ENCODE data around the gene GNRHR.
"Not testable (repeated sequence)": the region's sequence is repeated elsewhere in the genome, so short reads cannot be mapped to it uniquely, and the experiment has no call there.

The GNRHR gene, protein sequence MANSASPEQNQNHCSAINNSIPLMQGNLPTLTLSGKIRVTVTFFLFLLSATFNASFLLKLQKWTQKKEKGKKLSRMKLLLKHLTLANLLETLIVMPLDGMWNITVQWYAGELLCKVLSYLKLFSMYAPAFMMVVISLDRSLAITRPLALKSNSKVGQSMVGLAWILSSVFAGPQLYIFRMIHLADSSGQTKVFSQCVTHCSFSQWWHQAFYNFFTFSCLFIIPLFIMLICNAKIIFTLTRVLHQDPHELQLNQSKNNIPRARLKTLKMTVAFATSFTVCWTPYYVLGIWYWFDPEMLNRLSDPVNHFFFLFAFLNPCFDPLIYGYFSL

DNA sequence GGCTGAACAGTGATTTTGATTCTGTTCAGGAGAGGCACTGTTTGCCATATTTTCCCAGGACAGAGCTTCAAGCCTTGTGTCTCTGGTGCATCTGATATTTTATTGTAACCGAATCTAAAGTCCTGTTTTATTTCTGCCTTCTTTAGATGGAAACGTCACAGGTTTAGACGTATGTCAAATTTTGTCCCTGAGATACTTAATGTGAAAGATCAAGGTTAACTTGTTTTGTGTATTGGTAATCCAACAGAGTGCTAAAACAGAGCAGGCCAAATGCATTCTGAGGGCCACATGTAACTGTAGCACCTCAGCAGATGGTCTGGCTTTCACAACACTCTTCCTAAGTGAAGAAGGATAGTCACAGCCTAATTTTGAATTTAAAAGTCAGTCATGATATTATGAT lies at the start of gene GNRHR:
Gene GNRHR, minus strand, starts transcription at position 101 of the 400 bp plus-strand sequence. Its CDS starts 53 bp downstream, at position 48.
- no peak for DNase-seq (ENCODE audit: low spot score)

DNA sequence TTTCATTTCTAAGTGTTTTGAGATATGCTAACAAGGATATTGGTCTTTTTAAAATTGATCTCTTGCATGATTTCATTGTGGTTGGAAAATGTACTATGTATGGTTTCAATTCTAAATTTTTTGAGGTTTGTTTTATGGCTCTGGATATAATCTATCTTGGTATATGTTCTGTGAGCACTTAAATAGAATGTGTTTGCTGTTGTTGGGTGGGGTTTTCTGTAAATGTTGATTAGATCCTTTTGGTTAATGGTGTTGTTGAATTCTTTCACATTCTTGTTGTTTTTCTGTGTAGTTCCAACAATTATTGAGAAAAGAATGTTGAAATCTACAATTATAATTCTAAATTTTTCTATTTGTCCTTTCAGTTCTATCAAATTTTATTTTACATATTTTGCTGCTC lies 42.6 kb upstream of the GNRHR start:
- no peak for DNase-seq (ENCODE audit: low spot score)

DNA sequence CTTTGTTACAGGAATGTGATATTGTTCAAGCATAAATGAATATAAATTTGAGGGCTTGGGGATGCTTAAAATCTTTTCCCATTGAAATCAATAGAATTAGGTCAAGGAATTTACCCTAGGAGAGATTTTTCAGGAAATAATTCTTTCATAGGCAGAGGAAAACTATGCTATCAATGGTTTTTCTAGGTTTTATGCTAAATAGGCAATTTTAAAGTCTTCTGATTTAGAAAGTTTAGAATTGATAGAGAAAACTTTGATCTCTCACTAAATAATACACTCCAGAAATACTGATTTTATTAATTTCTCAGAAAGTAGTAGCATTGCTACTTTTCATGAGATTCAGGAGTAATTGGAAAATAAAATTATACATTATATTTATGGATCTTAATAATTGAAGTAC lies 36.5 kb upstream of the GNRHR start:
- DNase-seq (ENCODE audit: low spot score): no peak

DNA sequence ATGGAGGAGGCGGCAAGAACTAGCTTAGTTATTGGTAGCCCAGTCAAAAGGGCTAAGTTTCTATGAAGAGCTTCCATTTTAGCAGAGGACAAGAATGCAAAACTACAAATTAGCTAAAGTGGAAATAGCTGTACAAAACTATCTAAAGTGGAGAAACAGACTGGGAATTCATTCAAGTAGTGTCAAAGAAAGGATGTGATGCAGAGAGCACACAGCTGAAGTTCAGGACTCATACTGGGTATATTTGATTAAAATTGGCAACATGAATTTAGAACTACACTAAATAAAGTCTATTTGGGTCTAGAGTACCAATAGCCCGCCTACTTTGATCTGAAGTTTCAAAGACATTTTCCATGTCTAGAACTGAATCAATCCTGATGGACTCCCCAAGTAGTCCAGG lies 33.1 kb upstream of the GNRHR start:
- DNase-seq (ENCODE audit: low spot score): no peak

DNA sequence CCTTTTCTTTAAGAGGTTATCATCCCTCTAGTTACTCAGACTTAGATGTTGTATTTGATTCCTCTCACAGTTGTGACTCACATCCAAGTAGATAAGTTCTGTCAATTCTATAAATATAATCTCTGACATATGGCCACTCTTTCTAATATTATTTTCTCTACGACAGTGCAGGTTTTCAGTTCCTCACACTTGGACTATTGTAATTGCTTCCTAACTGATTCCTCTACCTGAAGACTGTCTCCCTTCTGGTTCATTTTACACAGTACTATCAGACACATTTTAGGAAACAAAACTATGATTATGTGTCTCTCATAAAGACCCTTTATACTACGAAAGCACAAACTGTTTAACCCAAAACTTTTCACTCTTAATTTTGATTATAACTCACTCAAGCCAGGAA lies 31.3 kb upstream of the GNRHR start:
- no peak for DNase-seq (ENCODE audit: low spot score)

DNA sequence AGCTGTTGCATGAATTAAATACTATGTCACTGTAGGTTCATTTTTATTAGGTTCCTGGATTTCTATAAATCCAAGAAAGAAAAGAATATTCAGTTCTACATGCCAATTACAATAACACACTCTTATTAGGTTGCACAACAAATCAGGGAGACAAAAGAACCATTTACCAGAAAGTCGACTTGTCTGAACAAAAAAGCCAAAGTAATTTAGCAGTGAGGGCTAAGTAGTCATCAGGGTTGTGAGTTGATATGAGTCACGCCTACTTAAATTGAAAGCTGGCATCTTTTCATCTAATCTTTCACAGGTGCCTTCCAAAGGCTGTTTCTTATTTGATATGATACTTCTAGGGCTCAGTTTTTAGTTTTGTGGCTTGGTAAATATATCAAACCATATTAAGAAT lies 25.4 kb upstream of the GNRHR start:
- DNase-seq (ENCODE audit: low spot score): peak; percentile 58

DNA sequence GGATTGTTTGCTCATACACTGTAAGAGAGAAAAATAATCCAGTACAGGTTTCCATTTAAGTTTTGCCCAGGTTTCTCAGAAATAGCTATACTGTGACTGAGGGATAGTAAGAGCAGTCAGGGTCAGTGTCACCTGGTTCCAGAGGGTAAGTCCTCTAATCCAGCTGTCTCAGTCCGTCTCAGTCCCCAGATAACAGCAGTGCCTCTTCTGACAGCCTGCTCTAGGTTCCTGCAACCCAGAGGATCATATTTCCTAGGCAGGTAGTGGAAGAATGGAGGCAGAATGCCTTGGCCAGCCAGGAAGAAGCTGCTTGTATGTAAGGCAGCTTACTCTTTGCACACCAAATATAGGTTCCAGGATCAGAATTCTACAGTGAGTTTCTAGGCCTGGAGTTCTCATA lies 22.6 kb upstream of the GNRHR start:
- no peak for DNase-seq (ENCODE audit: low spot score)

DNA sequence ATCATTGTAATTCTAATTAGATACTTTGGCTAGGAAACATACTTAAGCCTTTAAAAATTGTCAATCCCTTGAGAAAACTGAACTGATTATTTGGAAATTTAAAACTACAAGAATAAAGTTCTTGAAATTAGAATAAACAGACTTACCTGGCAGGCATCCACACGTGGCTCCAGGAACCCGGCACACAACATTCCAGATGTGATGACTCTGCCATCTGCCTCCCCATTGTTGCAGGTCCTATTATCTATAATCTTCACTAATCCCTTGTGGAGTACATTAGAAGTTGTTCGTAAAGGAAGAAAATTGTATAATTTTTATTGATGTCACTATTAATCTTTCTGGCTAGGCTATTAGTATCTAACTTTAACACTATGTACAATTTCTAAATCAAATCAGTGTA lies 16.2 kb upstream of the GNRHR start:
- no peak for DNase-seq (ENCODE audit: low spot score)

DNA sequence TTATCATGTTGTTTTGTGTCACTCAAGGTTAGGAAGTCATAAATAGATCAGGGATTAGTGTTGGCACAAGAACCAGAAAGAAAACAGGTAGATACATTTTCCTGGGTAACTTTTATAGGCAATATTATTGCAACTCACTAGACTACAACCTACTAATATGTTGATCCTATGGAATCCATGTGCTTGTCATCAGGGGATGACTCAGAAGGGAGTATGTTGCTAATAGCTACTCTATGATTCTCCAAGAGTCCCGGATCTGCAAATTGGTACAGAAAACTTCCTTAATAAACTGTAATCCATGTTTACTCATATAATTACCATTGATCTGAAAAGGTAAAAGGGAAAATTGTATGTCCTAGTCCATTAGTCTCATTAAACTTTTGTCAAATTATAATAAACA lies 11.7 kb upstream of the GNRHR start:
- DNase-seq (ENCODE audit: low spot score): peak; percentile 22

DNA sequence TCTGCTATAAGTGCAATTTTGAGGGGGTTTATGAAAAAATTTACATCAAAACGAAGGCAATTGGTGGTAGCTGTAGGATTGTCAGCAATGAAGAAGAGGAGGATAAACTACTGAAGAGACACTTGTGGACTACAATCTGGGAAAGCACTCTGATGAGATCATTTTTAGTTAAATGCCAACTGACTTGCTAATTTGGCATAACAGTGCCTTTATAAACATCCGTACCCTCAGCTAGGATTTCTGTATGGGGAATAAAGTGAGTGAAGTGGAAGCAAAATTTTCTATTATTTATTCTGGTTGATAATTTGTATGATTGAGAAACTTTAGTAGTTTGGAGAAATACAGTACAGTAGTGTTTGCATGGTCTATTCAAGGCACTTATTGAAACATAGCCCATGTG lies 11.2 kb upstream of the GNRHR start:
- no peak for DNase-seq (ENCODE audit: low spot score)

DNA sequence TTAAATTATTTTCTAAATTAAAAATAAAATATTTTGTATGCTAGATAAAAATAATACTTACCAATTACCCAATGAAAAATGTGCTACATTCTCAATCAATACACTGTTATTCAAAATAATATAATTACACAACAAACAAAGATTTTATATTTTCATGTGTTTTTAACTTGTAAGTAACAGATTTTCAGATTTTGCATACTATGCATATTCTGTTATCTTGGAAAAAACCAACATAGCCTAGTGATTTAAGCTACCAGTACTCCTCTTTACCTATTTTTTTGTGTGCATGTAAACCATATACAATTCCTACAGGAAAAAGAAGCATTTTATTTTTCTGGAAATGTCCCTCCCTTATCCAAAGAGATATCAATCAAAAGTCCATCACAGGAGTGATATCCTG lies 10.0 kb upstream of the GNRHR start:
- no peak for DNase-seq (ENCODE audit: low spot score)

DNA sequence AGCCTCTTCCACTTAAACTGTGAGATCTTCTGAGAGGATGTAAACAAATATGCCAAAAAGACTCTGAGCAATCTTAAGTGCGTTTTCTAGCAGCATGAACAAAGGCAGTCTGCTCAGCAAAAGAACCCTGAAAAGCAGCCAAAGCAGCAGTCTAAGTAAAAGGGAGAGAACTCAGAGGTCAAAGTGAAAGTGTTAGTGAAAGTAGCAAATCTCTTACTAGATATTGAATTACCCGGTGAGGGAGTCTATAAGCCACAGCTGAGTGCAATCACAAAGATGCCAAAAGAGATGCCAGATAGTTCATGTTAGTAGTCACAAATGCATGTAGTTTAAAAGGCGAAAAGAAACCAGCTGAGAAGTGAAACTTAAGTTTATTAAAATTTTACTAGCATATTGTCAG lies 7.9 kb upstream of the GNRHR start:
- no peak for DNase-seq (ENCODE audit: low spot score)

DNA sequence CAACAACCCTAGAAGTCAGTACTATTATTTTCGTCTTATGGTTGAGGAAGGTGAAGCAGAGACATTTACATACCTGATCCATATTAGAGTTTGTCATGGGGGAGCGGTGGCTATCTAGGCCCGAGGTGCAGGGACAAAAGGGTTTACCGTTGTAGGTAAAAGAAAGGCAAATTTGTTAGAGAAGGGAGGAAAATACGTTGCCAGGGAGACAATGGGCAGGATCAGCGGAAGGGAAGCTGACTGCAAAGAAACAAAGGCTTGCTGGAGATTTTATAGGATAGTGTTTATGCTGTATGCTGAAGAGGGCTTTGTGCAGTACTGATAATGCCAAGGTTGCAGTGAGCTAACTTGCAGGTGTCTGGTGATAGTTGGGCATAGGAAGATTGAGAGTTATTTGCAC lies 2.8 kb upstream of the GNRHR start:
- not testable (repeated sequence) for DNase-seq (ENCODE audit: low spot score)

DNA sequence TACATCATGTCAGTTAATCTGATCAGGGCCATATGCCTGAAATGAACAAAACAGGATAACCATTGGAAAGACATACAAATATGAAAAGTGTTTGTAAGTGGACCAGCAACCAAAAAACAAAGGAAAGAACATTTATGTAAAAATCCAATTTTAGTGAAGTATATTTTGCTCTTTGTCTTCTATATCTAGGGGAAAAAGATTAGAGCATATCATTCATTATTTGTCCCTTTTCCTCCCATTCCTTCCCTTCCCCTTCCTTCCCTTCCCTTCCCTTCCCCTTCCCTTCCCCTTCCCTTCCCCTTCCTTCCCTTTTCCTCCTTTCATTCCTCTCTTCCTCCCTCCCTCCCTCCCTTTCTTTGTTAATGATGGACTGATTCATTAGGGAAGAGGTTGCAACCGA lies 1.8 kb upstream of the GNRHR start:
- no peak for DNase-seq (ENCODE audit: low spot score)

DNA sequence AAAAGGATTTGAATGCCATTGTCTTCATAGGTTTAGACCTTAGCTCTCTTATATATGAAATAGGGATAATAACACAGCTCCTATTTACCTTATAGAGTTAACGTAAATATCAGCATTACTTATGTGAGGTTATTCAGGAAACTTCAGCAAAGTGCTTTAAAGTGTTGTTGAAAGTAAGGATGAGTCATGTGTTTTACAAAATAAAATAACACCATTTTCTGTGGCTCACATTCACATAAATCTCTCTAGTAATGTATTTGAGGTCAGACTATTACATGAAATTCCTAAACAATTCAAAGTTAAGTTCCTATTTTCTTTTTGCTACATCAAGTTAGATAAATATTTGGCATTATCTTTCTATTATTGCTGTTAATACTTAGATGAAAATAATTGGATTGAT lies 2.9 kb downstream of the GNRHR start:
- no peak for DNase-seq (ENCODE audit: low spot score)

DNA sequence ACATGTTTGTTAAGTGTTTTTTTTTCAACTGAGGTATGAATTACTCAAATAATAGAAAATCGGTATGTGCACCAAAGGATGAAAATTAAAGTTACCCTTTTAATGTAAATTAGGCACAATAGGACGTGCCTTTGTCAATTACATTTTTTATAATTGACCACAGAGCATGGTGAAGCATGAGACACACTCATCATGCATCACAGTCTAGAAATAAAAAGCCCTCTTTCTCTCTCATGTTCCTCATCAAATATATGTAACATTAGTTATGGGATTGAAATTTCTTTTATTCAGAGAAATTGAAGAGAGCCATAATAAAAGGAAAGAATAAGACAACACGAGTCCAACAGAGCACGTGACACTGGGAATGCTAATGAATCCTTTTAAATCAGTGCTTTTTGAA lies 3.5 kb downstream of the GNRHR start:
- no peak for DNase-seq (ENCODE audit: low spot score)

DNA sequence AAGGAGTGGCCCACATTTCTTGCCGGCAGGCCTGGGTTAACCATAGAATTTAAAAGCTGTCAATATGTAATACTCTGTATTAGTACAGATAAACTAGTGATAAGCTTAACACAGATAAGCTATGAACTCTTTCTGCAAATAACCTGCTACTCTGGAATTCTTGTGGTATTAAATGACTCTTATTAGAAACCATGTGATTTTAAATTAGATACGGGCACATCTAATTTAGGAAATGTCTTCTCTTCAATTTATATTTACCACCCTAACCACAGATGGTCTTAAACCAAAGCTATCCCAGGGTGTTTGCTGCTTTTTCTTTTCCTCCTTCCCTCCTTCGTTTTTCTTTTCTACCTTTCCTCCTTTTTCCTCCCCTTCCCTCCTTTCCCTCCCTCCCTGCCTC lies 4.9 kb downstream of the GNRHR start:
- no peak for DNase-seq (ENCODE audit: low spot score)

DNA sequence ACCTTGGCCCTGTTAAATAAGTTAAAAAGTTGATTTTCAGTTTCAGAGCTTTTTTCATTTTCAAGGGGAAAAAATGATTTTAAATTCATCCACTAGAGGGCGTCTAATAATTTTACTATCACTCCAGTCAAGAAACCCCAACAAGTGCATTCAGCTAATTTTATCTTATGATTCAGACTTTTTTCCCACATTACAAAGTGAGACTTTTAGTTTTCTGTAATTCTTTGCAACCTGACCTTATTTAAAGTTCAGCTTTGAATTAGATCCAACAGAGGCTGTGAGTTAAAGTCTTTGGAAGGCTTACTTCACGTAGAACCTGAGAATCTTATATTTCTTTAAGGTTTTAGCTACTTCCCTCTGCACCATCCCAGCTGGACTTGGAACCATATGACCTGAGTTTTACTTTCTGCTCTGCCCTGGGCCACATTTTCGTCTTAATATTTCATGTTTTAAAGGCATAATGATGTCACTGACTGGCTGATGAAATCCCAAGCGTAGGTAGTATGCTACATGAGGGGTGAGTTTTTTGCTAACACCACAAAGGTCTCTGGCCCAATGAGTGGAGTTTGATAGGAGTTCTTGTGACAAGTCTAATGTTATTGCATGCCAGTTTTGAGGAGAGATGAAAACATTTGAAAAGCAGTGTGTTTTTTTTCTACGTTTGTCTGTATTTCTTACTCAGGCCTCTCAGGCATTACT lies 7.2 kb downstream of the GNRHR start:
- peak; percentile 69 for DNase-seq (ENCODE audit: low spot score)

DNA sequence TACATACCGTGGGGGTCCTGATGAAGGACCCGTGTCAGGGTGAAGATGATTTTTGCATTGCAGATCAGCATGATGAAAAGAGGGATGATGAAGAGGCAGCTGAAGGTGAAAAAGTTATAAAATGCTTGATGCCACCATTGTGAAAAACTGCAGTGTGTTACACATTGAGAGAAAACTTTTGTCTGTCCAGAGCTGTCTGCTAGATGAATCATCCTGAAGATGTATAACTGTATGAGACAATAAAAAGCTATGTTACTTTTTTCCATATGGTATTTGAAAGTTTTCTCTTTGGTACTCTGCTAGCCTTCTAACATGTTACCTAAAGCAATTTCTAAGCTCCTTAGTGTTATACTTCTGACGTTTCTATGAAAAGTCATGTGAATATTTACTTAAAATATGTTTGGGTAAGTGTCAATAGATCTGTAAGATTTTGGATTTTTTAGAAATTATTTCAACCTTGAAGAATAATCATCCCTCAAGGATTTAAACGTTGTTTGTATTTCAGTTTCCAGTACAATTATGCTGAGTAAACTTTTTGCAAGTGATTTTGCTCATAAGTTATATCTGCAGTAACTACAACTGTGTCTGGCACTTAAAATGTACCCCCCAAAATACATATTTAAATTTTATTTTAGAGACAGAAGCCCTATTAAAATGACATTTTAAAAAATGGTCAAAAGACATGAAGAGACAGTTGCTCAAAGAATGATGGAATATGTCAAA lies 9.5 kb downstream of the GNRHR start:
- peak; percentile 18 for DNase-seq (ENCODE audit: low spot score)

DNA sequence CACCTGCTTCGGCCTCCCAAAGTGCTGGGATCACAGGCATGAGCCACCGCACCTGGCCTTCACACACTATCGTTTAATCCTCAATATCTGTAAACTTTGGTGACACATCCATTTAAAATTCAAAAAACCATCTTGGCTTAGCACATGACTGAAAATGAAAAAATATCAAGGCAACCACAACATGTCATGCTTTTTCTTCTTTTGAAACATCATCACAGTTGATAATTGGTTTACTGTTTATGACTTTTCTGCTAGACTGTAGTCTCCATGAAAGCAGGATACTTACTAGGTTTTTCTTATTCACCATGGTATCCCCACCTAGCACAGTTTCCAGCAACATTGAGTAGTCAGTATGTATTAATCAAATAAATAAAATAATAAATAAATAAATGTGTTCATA lies 11.0 kb downstream of the GNRHR start:
- DNase-seq (ENCODE audit: low spot score): no peak

DNA sequence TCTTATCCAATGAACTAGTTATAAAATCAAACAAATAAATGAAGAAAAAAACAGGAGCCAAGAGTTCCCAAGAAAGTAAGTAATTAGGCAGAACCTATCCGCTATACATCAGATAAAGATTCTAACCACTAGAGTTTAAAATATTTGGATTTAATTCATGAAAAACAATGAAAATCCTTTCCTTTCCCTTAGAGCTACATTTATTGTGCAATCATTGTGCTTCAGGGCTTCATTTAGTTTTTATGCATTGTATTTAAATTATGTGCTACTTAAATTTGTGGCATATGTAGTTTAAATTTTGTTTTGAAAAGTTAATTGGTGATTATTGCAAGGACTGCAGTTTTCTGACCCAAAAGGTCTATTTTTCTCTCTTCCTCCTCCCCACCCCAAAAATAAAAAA lies 17.9 kb downstream of the GNRHR start:
- no peak for DNase-seq (ENCODE audit: low spot score)

DNA sequence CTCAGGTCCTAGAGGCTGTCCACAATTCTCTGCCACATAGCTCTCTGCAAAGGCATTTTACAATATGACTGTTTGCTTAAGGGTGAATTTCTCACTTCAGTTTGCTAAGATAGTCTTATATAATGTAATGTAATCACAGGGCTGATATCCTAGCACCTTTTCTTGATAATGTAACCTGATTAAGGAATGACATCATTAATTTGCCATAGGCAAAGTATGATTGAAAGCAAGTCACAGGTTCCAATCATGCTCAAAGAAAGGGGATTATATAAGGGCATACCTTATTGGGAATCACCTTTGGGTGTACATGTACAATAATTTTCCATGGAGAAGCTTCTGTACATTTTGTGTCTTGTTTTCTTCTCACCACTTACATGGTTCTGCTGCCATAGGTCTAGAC lies 18.9 kb downstream of the GNRHR start:
- no peak for DNase-seq (ENCODE audit: low spot score)

DNA sequence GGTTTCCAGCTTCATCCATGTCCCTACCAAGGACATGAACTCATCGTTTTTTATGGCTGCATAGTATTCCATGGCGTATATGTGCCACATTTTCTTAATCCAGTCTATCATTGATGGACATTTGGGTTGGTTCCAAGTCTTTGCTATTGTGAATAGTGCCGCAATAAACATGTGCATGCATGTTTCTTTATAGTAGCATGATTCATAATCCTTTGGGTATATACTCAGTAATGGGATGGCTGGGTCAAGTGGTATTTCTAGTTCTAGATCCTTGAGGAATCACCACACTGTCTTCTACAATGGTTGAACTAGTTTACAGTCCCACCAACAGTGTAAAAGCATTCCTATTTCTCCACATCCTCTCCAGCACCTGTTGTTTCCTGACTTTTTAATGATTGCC lies 23.7 kb downstream of the GNRHR start:
- not testable (repeated sequence) for DNase-seq (ENCODE audit: low spot score)

Data from RKO (cell line).